HEK293T (cell line): Measurements from ENCODE around the gene XRCC2.

Experiments
- ELF4 ChIP-seq: fragments of 450-650 bp; IDR thresholded peaks from 2 replicates; pipeline ENCODE4 v1.6.1; 2017; ENCODE audit warnings: antibody characterized with exemption
- FOXA1 ChIP-seq: fragments of 450-650 bp; IDR thresholded peaks from 2 replicates; pipeline ENCODE4 v1.6.1; 2016; ENCODE audit warnings: mild to moderate bottlenecking
- FOXK2 ChIP-seq: fragments of 450-650 bp; IDR thresholded peaks from 2 replicates; pipeline ENCODE4 v1.6.1; 2016; ENCODE audit warnings: mild to moderate bottlenecking
- FOXM1 ChIP-seq: fragments of 450-650 bp; IDR thresholded peaks from 2 replicates; pipeline ENCODE4 v1.6.1; 2017; ENCODE audit warnings: mild to moderate bottlenecking, borderline replicate concordance
- HDGF ChIP-seq: fragments of 450-650 bp; IDR thresholded peaks from 2 replicates; pipeline ENCODE4 v1.6.1; 2017; ENCODE audit warnings: antibody characterized with exemption, borderline replicate concordance
- L3MBTL2 ChIP-seq: fragments of 450-650 bp; conservative IDR thresholded peaks from 2 replicates; pipeline ENCODE4 v1.6.1; 2016; ENCODE audit warnings: mild to moderate bottlenecking
- NFRKB ChIP-seq: fragments of 450-650 bp; IDR thresholded peaks from 2 replicates; pipeline ENCODE4 v1.6.1; 2016; ENCODE audit warnings: mild to moderate bottlenecking, moderate library complexity
- PKNOX1 ChIP-seq: fragments of 450-650 bp; IDR thresholded peaks from 2 replicates; pipeline ENCODE4 v1.6.1; 2016
- SUZ12 ChIP-seq: fragments of 450-650 bp; IDR thresholded peaks from 2 replicates; pipeline ENCODE4 v1.6.1; 2016; ENCODE audit warnings: mild to moderate bottlenecking
- TARDBP ChIP-seq: fragments of 450-650 bp; IDR thresholded peaks from 2 replicates; pipeline ENCODE4 v1.6.1; 2016
- ZNF384 ChIP-seq: fragments of 450-650 bp; IDR thresholded peaks from 2 replicates; pipeline ENCODE4 v1.6.1; 2016

GRCh38 chr7:152666078-152666477, 9.9 kb downstream of the XRCC2 start:
- TF ChIP-seq L3MBTL2 (no peak), SUZ12 (no peak), ELF4 (no peak), TARDBP (no peak), PKNOX1 (no peak), HDGF (no peak), NFRKB (no peak), FOXM1 (no peak), FOXK2 (no peak), ZNF384 (no peak), FOXA1 (no peak)
